ENCODE measurements around the gene ZNF320. TPM values are rescaled to one million over a fixed set of nuclear protein-coding genes. Genes with fewer than 3 reads are reported as not detected.

Gene ZNF320
- total RNA-seq, 1 experiment from 2014 or later: 10.2 TPM

DNA sequence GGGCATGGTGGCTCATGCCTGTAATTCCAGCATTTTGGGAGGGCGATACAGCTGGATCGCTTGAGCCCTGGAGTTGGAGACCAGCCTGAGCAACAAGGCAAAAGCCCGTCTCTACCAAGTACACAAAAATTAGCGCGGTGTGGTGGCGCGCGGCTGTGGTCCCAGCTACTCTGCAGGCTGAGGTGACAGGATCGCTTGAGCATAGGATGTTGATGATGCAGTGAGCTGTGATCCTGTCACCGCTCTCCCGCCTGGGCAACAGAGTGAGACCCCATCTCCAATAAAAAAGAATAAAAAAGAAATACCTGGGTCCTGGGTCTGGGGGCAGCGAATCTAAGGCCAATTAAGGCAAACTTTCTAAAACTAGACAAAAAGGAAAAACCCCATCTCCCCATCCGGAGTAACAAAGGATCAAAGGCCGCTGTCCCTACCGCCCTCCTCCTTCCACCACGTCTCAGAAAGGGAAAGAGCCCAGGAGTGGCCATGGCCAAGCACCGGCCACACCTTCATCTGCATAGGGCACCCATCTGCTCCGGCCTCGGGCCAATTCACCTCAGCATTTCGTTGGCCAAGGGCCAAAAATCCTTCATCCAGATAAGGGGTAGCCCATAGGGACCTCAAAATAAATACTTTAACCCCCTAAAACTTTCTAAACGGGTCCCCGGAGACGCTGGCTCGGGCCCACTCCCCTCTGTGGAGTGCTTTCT lies 851 bp downstream of the ZNF320 start:
- in situ Hi-C loops (cut with HindIII; ENCODE audit: low pct_unique_long_range_greater_than_20kb, low sequenced_read_pairs) (no loop called here), intact Hi-C loops (cut with micrococcal nuclease; ENCODE audit: unreplicated experiment) (no loop called here)
- no TSS peak for BruUV-seq (replicated peaks)
- Histone ChIP-seq H3K4me1 (ENCODE audit: control insufficient read depth, insufficient read depth, low read length) (peaks cover 4% of the 10 kb centered on the region; the same call in 1 of the 2 replicates), H3K27ac (ENCODE audit: low read length) (peak overlapping the region; percentile 89), H3K9me3 (ENCODE audit: control insufficient read depth, insufficient read depth, low read depth, low read length) (no peaks in the 10 kb centered on the region), H3K4me3 (ENCODE audit: low read depth in 2 of 2, low read length in 2 of 2) (peak overlapping the region; percentile 73 to 87), H3K27me3 (ENCODE audit: control insufficient read depth, insufficient read depth, low read length) (no peaks in the 10 kb centered on the region), H3K36me3 (ENCODE audit: control insufficient read depth, insufficient read depth, low read length) (no peaks in the 10 kb centered on the region; the same call in 1 of the 2 replicates)
- no peak for TF ChIP-seq SIN3A (IDR thresholded peaks at IDR 0.05; ENCODE audit: borderline replicate concordance, insufficient read depth, low read depth, low read length)
- peak; percentile 83 for TF ChIP-seq TCF7L2 (IDR thresholded peaks at IDR 0.05; ENCODE audit: low read depth, low read length)
- ATAC-seq: peak; percentile 80
- ChIA-PET CTCF (no interaction called here), POLR2A (no interaction called here)
- DNase-seq (ENCODE audit: low read depth, low spot score): no peak

DNA sequence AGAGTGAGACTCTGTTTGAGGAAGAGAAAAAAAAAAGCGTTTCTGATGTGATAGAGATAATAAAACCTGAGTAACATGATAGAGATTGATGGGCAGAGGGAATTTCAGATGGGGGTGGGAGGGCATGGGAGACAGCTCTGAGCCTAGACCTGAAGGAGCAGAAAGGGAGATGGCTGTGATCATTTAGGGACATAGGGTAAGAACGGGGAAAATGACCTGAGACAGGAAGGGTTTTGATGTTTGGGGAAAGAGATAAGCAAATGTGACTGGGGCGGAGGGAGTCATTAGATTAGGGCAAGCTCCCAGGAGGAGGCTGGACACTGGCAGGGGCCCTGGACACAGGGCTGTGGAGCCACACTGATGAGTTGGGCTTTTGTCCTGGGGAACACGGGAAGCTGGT lies 6.1 kb downstream of the ZNF320 start:
- ATAC-seq (no peak), DNase-seq (ENCODE audit: low read depth, low spot score) (no peak)
- intact Hi-C loops (cut with micrococcal nuclease; ENCODE audit: unreplicated experiment) (no loop called here), in situ Hi-C loops (cut with HindIII; ENCODE audit: low pct_unique_long_range_greater_than_20kb, low sequenced_read_pairs) (no loop called here)
- TF ChIP-seq POLR2AphosphoS5 (IDR thresholded peaks at IDR 0.05; ENCODE audit: low read depth, low read length): no peak
- TF ChIP-seq CTCF (IDR thresholded peaks at IDR 0.05): no peak
- TF ChIP-seq, protein P1, sequence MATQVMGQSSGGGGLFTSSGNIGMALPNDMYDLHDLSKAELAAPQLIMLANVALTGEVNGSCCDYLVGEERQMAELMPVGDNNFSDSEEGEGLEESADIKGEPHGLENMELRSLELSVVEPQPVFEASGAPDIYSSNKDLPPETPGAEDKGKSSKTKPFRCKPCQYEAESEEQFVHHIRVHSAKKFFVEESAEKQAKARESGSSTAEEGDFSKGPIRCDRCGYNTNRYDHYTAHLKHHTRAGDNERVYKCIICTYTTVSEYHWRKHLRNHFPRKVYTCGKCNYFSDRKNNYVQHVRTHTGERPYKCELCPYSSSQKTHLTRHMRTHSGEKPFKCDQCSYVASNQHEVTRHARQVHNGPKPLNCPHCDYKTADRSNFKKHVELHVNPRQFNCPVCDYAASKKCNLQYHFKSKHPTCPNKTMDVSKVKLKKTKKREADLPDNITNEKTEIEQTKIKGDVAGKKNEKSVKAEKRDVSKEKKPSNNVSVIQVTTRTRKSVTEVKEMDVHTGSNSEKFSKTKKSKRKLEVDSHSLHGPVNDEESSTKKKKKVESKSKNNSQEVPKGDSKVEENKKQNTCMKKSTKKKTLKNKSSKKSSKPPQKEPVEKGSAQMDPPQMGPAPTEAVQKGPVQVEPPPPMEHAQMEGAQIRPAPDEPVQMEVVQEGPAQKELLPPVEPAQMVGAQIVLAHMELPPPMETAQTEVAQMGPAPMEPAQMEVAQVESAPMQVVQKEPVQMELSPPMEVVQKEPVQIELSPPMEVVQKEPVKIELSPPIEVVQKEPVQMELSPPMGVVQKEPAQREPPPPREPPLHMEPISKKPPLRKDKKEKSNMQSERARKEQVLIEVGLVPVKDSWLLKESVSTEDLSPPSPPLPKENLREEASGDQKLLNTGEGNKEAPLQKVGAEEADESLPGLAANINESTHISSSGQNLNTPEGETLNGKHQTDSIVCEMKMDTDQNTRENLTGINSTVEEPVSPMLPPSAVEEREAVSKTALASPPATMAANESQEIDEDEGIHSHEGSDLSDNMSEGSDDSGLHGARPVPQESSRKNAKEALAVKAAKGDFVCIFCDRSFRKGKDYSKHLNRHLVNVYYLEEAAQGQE (IDR thresholded peaks at IDR 0.05; ENCODE audit: insufficient read depth in 1 of 2, low read depth in 2 of 2, low read length in 1 of 2): no peak
- no peak for TF ChIP-seq TCF7L2 (IDR thresholded peaks at IDR 0.05; ENCODE audit: low read depth, low read length)
- TF ChIP-seq SIN3A (IDR thresholded peaks at IDR 0.05; ENCODE audit: borderline replicate concordance, insufficient read depth, low read depth, low read length): no peak
- ChIA-PET POLR2A (interaction anchor here (0.6 kb wide), 1 partner anchor 81 kb away, joined by 3 read pairs; no protein-coding TSS in a partner anchor), CTCF (no interaction called here)
- H3K36me3 ChIP-seq (ENCODE audit: control insufficient read depth, insufficient read depth, low read length): peaks cover 2% of the 10 kb centered on the region; the same call in 1 of the 2 replicates
- no peak overlapping the region for H3K4me3 ChIP-seq (ENCODE audit: low read depth in 2 of 2, low read length in 2 of 2)
- H3K27me3 ChIP-seq (ENCODE audit: control insufficient read depth, insufficient read depth, low read length): no peaks in the 10 kb centered on the region
- H3K27ac ChIP-seq (ENCODE audit: low read length): no peak overlapping the region
- no TSS peak for BruUV-seq (replicated peaks)
- H3K9me3 ChIP-seq (ENCODE audit: control insufficient read depth, insufficient read depth, low read depth, low read length): no peaks in the 10 kb centered on the region
- H3K4me1 ChIP-seq (ENCODE audit: control insufficient read depth, insufficient read depth, low read length): peaks cover under 1% of the 10 kb centered on the region; the same call in 1 of the 2 replicates

- TF ChIP-seq SIN3A (IDR thresholded peaks at IDR 0.05; ENCODE audit: borderline replicate concordance, insufficient read depth, low read depth, low read length) (no peak), TCF7L2 (IDR thresholded peaks at IDR 0.05; ENCODE audit: low read depth, low read length) (no peak), POLR2AphosphoS5 (IDR thresholded peaks at IDR 0.05; ENCODE audit: low read depth, low read length) (no peak), CTCF (IDR thresholded peaks at IDR 0.05) (no peak)
- TF ChIP-seq, protein P1 (IDR thresholded peaks at IDR 0.05; ENCODE audit: insufficient read depth in 1 of 2, low read depth in 2 of 2, low read length in 1 of 2): no peak
- H3K27me3 ChIP-seq (ENCODE audit: control insufficient read depth, insufficient read depth, low read length): no peaks in the 10 kb centered on the region
- ChIA-PET POLR2A (no interaction called here), CTCF (no interaction called here)
- no TSS peak for BruUV-seq (replicated peaks)
- in situ Hi-C loops (cut with HindIII; ENCODE audit: low pct_unique_long_range_greater_than_20kb, low sequenced_read_pairs): no loop called here
- H3K4me3 ChIP-seq (ENCODE audit: low read depth in 2 of 2, low read length in 2 of 2): no peak overlapping the region
- intact Hi-C loops (cut with micrococcal nuclease; ENCODE audit: unreplicated experiment): no loop called here
- no peaks in the 10 kb centered on the region for H3K9me3 ChIP-seq (ENCODE audit: control insufficient read depth, insufficient read depth, low read depth, low read length)
- H3K36me3 ChIP-seq (ENCODE audit: control insufficient read depth, insufficient read depth, low read length): peaks cover 2% of the 10 kb centered on the region; the same call in 1 of the 2 replicates
- H3K27ac ChIP-seq (ENCODE audit: low read length): no peak overlapping the region
- no peaks in the 10 kb centered on the region for H3K4me1 ChIP-seq (ENCODE audit: control insufficient read depth, insufficient read depth, low read length)
- no peak for ATAC-seq
- DNase-seq (ENCODE audit: low read depth, low spot score): no peak
Observed at GRCh38 chr19:52889931-52890330, 7.5 kb downstream of the ZNF320 start.

Measured in Panc1 (cell line).